ENCODE data around the gene GLI2.

Gene GLI2

DNA sequence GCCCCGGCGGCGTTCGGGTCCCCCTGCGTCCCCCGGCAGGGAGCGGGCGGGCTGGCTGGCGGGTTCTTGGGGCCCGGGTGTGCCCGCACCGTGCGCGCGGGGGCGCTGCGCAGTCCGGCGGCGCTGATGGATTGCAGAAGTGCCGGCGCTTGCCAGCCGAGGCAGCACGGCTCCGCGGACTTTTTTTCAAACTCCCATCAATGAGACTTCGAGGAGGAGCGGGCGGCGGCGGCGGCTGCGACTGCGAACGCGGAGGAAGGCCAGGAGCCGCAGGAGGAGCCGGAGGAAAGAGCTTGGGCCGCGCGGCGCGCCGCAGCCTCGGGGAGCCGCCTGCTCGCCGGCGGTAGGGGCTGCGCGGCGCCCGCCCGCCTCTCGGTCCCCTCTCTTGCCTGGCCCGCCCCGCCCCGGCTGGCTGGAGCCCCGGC is at the start of gene GLI2:
Gene GLI2, plus strand, starts transcription at position 123 of the 425 bp plus-strand sequence. CDS start 61,453 bp downstream, outside the sequence.
- DNase-seq (ENCODE audit: low spot score): peak; percentile 83

DNA sequence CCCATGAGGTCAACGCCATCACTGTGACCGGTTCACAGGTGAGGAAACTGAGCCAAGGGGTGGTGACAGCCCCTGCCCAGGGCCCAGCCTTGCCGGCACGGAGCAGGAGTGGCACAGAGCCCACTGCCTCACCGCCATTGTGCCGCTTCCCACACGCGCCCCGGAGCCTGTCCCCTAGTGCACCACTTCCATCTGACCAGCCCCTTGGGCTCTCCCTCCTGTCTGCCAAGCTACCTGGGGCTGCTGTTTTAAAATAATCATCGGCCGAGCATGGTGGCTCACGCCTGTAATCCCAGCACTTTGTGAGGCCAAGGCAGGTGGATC is 49.7 kb upstream of the GLI2 start:
- DNase-seq (ENCODE audit: low spot score): no peak

GRCh38 chr2:120686511-120687168 is 49.0 kb upstream of the GLI2 start:
- no peak for DNase-seq (ENCODE audit: low spot score)

DNA sequence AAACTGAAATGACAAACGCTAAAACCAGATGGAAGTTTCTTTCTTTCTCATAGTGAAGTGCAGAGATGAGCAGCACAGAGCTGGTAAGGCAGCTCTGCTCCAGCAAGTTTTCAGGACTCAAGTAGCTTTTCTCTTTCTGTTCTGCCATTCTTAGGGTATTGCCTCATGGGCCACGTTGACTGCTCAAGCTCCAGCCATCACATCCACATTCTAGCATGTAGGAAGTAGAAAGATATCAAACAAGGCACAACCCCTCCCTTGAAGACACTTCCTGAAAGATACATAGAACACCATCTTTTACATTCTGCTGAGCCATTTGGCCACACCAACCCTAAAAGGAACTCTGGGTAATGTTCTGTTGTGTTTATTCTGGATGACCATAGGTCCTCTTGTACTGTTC is 48.5 kb upstream of the GLI2 start:
- no peak for DNase-seq (ENCODE audit: low spot score)

DNA sequence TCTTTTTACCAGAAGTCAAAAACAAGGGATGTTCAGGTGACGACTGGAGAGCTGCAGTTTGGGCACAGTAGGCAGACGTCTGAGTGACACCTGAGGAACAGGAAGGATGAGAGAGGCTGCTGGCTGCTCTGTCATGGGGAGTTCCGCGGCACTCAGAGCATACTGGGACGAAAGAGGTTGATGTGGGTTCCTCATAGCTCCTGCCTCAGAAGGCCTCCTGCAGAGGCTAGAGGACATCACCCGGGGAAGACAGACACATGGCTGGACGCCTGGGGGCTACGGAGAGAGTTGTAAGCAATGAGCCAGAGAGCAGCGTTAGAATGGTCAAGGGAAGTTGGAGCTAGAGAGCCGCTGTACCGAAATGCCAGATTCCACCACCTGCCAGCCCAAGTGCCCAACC is 45.1 kb upstream of the GLI2 start:
- DNase-seq (ENCODE audit: low spot score): no peak

DNA sequence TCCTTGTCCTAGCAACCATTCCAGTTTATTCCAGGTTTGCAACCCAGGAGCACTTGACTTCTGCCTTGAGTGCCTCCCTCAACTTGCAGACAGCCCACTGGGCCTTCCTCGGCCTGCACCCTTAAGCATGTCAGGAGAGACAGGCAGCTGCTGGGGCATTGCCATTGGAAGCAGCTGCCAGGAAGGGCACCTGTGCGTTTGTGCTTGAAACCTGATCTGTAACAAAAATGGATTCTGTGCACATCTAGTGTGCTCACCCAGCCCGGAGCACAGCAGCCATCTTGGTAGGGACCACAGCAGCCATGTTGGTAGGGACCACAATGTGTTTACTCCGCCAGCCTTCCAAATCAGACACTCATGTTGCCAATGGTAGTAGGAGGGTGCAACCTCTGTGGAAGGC is 44.3 kb upstream of the GLI2 start:
- DNase-seq (ENCODE audit: low spot score): no peak

DNA sequence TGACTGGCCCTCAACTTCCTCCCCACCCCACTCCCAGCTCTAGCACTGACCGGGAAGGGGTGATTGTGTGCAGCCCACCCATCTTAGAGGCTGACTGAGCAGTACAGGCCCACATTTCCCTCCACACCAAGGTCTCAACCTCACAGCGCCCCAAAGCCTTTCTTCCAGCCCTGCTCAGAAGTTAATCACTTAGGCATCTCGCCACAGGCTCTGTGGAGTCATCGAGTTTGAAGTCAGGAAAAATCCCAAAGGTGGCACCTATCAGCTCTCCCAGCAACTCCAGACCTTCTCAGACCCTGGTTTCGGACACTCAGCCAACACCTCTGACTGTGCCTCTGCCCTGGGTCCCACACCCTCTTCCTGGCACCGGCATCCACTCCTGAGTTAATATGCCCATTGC is 43.0 kb upstream of the GLI2 start:
- DNase-seq (ENCODE audit: low spot score): no peak

- no peak for DNase-seq (ENCODE audit: low spot score)
These were observed 42.5 kb upstream of the GLI2 start for GRCh38 chr2:120693121-120693520.

DNA sequence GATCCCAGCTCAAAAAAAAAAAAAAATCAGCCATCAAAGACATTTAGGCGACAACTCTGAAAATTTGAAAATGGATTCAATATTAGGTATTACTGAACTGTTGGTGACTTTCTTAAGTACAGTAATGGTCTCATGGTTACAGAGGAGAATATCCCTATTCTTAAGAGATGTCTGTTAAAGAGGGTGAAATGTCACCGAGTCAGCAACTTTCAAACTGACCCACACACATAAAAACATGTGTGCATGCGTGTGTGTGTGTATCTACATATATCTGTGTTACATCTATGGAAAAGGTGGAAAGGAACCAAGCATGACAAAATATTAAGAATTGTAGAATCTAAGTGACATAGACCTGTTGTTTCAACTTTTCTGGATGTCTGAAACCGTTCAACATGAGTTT is 41.6 kb upstream of the GLI2 start:
- DNase-seq (ENCODE audit: low spot score): no peak

DNA sequence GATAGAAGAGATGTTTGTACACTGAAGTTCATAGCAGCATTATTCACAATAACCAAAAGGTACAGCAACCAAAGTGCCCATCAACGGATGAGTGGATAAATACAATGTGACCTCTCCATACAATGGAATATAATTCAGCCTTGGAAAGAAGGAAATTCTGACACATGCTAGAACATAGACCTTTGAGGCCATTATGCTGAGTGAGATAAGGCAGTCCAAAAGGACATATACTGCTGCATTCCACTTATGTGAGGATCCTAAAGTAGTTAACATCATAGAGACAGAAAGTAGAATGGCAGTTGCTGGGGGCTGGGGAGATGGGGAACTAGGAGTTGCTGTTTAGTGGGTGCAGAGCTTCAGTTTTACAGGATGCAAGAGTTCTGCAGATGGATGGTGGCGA is 38.2 kb upstream of the GLI2 start:
- no peak for DNase-seq (ENCODE audit: low spot score)

DNA sequence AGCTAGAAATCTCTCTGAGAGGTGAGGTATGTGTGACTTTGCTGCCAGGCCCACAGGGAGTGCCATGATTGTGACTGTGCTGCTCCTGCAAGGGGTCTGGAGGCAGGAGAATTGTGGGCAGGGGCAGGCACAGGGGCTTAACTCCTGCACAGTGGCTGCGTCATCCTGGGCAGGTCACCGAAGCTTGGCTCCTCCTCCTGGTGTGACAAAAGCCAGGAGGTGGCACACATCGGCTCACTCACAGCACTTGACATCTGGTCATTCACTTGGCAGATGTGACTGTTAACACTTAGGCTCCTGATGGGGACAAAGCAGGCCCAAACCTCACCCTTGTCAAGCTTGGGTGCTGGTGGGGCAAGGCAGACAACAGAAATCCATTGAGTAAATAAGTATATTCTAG is 36.4 kb upstream of the GLI2 start:
- DNase-seq (ENCODE audit: low spot score): no peak

- no peak for DNase-seq (ENCODE audit: low spot score)
These were observed 35.0 kb upstream of the GLI2 start for GRCh38 chr2:120700659-120701058.

GRCh38 chr2:120701096-120701495 is 34.6 kb upstream of the GLI2 start:
- no peak for DNase-seq (ENCODE audit: low spot score)

GRCh38 chr2:120701499-120701898 is 34.2 kb upstream of the GLI2 start:
- DNase-seq (ENCODE audit: low spot score): no peak

DNA sequence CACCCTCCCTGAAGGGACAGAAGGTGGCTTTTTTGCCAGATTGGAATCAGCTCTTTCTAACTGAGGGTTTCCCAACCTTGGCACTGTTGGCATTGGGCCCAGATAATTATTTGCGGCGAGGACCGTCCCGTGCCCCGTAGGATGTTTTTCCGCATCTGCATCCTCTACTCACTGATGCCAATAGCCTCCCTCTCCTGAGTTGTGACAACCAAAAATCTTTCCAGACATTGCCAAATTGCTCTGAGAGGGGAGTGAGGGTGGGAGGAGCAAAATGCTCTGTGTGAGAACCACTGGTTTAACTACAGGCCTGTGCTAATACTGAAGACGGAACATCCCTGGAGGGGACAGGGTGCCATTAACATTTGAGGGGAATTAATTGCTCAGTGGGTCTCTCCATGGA is 33.6 kb upstream of the GLI2 start:
- DNase-seq (ENCODE audit: low spot score): no peak

- DNase-seq (ENCODE audit: low spot score): no peak
These were observed 32.9 kb upstream of the GLI2 start for GRCh38 chr2:120702801-120703200.

DNA sequence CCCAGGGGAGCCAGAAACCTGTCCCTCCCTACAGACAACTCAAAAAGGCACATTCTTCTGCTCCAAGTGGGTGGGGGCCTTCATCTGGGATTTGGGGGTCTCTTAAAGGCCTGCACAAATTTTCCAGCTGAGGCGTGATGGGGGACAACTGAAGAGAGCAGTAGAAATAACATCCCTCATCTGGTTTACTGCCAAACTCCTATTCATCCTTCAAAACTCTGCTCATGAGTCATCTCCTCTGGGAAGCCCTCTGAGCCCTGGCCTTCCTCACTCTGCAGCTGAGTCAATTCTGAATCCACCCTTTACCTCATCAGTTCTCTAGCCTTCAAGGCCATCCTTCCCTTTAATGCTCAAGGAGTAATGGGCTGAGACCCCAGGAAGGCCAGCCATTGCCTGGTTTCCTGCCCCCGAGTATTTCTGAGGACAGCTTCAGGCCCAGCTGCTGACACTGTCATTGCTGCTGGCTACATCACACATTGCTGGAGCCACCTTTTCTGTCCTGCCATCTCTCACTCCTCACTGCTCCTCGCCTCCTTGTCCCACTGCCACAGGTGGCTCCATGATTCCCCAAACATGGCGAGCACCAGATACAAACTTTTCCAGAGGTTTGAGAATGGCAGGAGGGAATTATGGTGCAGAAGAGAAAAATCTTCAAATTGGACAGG is 32.2 kb upstream of the GLI2 start:
- DNase-seq (ENCODE audit: low spot score): no peak

- DNase-seq (ENCODE audit: low spot score): no peak
These were observed 31.0 kb upstream of the GLI2 start for GRCh38 chr2:120704696-120705095.

- DNase-seq (ENCODE audit: low spot score): no peak
These were observed 27.9 kb upstream of the GLI2 start for GRCh38 chr2:120707816-120708215.

GRCh38 chr2:120708944-120709607 is 26.6 kb upstream of the GLI2 start:
- no peak for DNase-seq (ENCODE audit: low spot score)

GRCh38 chr2:120709608-120710041 is 26.0 kb upstream of the GLI2 start:
- no peak for DNase-seq (ENCODE audit: low spot score)

DNA sequence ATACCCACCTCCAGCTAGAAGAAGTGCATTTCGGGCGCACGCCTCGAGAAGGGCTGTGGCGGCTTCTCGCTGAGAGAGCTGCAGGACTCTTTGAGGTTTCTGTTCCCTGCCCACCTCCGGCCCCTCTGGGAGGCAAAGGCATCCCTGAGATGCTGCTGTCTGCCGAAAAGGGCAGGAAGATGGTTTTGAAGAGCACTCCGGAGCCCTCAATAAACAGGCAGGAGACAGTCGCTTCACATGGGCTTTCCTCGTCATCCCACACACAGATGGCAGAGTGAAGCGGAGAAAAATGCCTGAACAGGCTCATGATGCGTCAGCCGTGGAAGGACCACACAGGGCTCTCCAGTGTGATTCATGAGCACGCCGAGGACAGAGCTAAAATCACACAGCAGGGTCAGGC is 25.4 kb upstream of the GLI2 start:
- no peak for DNase-seq (ENCODE audit: low spot score)

GRCh38 chr2:120711694-120712093 is 24.0 kb upstream of the GLI2 start:
- DNase-seq (ENCODE audit: low spot score): no peak
